GM23338 (cell line): ENCODE results near the gene BAIAP2. TPM values are rescaled to one million over a fixed set of nuclear protein-coding genes. Genes with fewer than 3 reads are reported as not detected.
A peak's percentile ranks its signal among the peaks of the same experiment; 100 is the strongest.

ENCODE experiments used
- ATAC-seq: fragments of 200-7000 bp; cut with Tn5 transposase; 3 replicates; pipeline ENCODE4 v1.9.1; 2020
- DNase-seq: peaks from one replicate; pipeline ENCODE4 v3.0.0-alpha.2; 2015; ENCODE audit warnings: low spot score
- H2AFZ ChIP-seq: fragments of 200-600 bp; sonication (generic); 2 replicates; pipeline ENCODE4 v1.8.0; 2016; ENCODE audit warnings: antibody characterized with exemption, mild to moderate bottlenecking, moderate library complexity
- H3F3A ChIP-seq: fragments of 200-600 bp; sonication (generic); replicated peaks from 2 replicates; pipeline ENCODE4 v1.8.0; 2017; ENCODE audit warnings: antibody characterized with exemption, mixed run types, low read depth
- H3K27ac ChIP-seq: fragments of 200-600 bp; sonication (generic); 2 replicates; pipeline ENCODE4 v1.6.1; 2016; ENCODE audit warnings: low read depth
- H3K27me3 ChIP-seq: fragments of 200-600 bp; sonication (generic); 2 replicates; pipeline ENCODE4 v1.8.0; 2016; ENCODE audit warnings: mild to moderate bottlenecking, mixed run types, moderate library complexity; ENCODE audit not compliant: insufficient read depth
- H3K36me3 ChIP-seq: fragments of 200-600 bp; sonication (generic); 2 replicates; pipeline ENCODE4 v1.8.0; 2016; ENCODE audit warnings: mild to moderate bottlenecking; ENCODE audit not compliant: insufficient read depth
- H3K4me1 ChIP-seq: fragments of 200-600 bp; sonication (generic); 2 replicates; pipeline ENCODE4 v1.8.0; 2016; ENCODE audit warnings: mild to moderate bottlenecking, moderate library complexity; ENCODE audit not compliant: insufficient read depth
- H3K4me2 ChIP-seq: fragments of 200-600 bp; sonication (generic); 2 replicates; pipeline ENCODE4 v1.7.1; 2017; ENCODE audit warnings: mixed run types
- H3K4me3 ChIP-seq: fragments of 200-600 bp; sonication (generic); 2 replicates; pipeline ENCODE4 v1.6.1; 2016; ENCODE audit warnings: mixed run types
- H3K79me2 ChIP-seq: fragments of 200-600 bp; sonication (generic); replicated peaks from 2 replicates; pipeline ENCODE4 v1.8.0; 2017; ENCODE audit warnings: mild to moderate bottlenecking; ENCODE audit not compliant: insufficient read depth
- H3K9me2 ChIP-seq: fragments of 200-600 bp; sonication (generic); 2 replicates; pipeline ENCODE4 v1.8.0; 2017; ENCODE audit not compliant: insufficient read depth
- H4K20me1 ChIP-seq: fragments of 200-600 bp; sonication (generic); replicated peaks from 2 replicates; pipeline ENCODE4 v1.8.0; 2017; ENCODE audit warnings: mild to moderate bottlenecking; ENCODE audit not compliant: insufficient read depth
- H3K27ac Mint-ChIP-seq: 2 replicates; pipeline ENCODE4 v1.8.0; 2020; ENCODE audit warnings: inconsistent platforms, mild to moderate bottlenecking, moderate library complexity, mixed read lengths
- H3K27me3 Mint-ChIP-seq: 3 replicates; pipeline ENCODE4 v1.8.0; 2022; ENCODE audit warnings: low read depth, mild to moderate bottlenecking, moderate library complexity, mixed read lengths, inconsistent platforms; ENCODE audit not compliant: insufficient read depth, poor library complexity
- H3K36me3 Mint-ChIP-seq: 3 replicates; pipeline ENCODE4 v1.8.0; 2021; ENCODE audit warnings: low read depth, mild to moderate bottlenecking, inconsistent platforms, moderate library complexity, mixed read lengths
- H3K4me1 Mint-ChIP-seq: 3 replicates; pipeline ENCODE4 v1.8.0; 2020; ENCODE audit warnings: mild to moderate bottlenecking, inconsistent platforms, mixed read lengths
- H3K4me3 Mint-ChIP-seq: 3 replicates; pipeline ENCODE4 v1.8.0; 2021; ENCODE audit warnings: moderate library complexity, mild to moderate bottlenecking, inconsistent platforms, mixed read lengths
- H3K9me3 Mint-ChIP-seq: 3 replicates; pipeline ENCODE4 v1.8.0; 2020; ENCODE audit warnings: moderate library complexity, mild to moderate bottlenecking, inconsistent platforms, mixed read lengths
- CREB1 ChIP-seq: fragments of 250-450 bp; sonication (Bioruptor Pico); IDR thresholded peaks from 2 replicates; pipeline ENCODE4 v1.5.0; 2020; ENCODE audit warnings: low read depth, mild to moderate bottlenecking, moderate library complexity
- ETS1 ChIP-seq: IDR thresholded peaks from 2 replicates; pipeline ENCODE4 v1.6.1; 2016; ENCODE audit warnings: antibody characterized with exemption
- EZH2 ChIP-seq: fragments of 200-600 bp; sonication (generic); IDR thresholded peaks from one replicate; pipeline ENCODE4 v1.8.0; 2017; ENCODE audit warnings: antibody characterized with exemption, mild to moderate bottlenecking, low read depth; ENCODE audit not compliant: unreplicated experiment
- NANOG ChIP-seq: IDR thresholded peaks from 2 replicates; pipeline ENCODE4 v1.6.1; 2016; ENCODE audit warnings: antibody characterized with exemption, borderline replicate concordance
- STAT1 ChIP-seq: IDR thresholded peaks from one replicate; pipeline ENCODE4 v1.6.1; 2016; ENCODE audit warnings: antibody characterized with exemption; ENCODE audit not compliant: unreplicated experiment
- ZNF331 ChIP-seq: fragments of 250-450 bp; sonication (Bioruptor Pico); IDR thresholded peaks from 2 replicates; pipeline ENCODE4 v1.5.0; 2020; ENCODE audit warnings: low read depth, mild to moderate bottlenecking, moderate library complexity
- ZNF462 ChIP-seq: fragments of 250-450 bp; sonication (Bioruptor Pico); IDR thresholded peaks from 2 replicates; pipeline ENCODE4 v1.5.0; 2020; ENCODE audit warnings: mild to moderate bottlenecking, moderate library complexity
- polyA plus RNA-seq: library from polyadenylated mRNA; unstranded; fragments of >200 nt; fragmentation: Nextera tagmentation; extraction: Ambion mirVana; gene quantifications from 2 replicates; pipeline ENCODE4 v1.2.1, GENCODE V29; 2016
- total RNA-seq: library from RNA; depleted of rRNA; stranded (reverse); fragments of >200 nt; shearing (Covaris generic); gene quantifications from 2 replicates; pipeline ENCODE4 v1.2.3, GENCODE V29; 2014
- TF ChIP-seq, protein P1 (sequence below), 2 experiments: fragments of 200-600 bp in 1 of 2; sonication (generic) in 1 of 2; conservative IDR thresholded peaks; 2 replicates each; pipeline versions ENCODE4 v1.5.1 to v1.6.1; 2016 to 2017; ENCODE audit warnings: antibody characterized with exemption in 2 of 2, low read depth in 2 of 2, mild to moderate bottlenecking in 2 of 2, moderate library complexity in 1 of 2

Gene BAIAP2
- total and polyA plus RNA-seq, 2 experiments from 2014 or later = 21.7 to 22.7 TPM

DNA sequence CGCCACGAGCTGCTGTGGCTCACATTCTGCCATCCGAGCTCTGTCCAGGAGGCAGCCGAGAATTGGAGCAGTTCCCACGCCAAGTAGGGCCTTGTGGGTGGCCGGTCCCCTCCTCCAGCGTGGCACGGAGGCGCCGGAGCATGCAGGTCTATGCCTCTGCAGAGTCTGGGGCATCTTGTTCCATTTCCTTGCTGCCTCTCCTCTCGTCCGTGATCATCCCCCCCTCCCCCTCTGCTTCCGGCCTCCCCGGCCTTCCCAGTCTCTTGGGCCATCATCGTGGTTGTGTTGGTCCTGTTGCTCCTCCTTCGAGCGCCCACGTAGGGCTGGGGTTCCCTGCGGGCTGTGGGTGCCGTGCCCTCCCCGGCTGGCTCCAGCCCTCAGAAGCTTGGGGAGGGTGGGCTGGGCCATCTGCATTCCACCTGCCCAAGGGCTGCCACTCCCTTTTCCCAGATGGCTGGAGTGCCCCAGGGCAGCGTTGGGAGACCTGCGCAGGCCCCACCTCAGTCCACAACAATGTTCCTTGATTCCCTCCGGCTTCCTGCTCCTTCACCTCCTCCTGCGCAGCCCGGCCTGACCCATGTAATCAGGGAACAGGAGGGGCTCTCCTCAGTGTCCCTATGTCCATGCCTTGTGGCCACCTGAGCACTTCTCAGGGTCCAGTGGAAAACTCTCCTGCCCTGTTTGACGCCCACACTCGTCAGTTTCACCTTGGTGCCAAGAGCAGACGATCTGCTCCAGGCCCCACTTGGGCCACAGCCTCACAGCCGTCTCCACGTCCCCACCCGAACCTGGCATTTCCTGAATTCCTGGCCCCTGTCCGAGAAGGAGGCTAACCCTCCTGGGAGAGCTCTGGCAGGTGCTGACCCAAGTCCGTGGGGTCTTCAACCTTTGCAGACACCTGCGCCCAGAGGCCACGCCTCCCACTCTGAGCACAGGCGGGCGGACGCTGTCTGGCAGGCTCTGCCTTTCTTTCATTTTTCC, 37.1 kb downstream of the BAIAP2 start:
- no peak overlapping the region for H3K4me3 Mint-ChIP-seq
- peak overlapping the region; percentile 59; the same call in 1 of the 2 replicates for H3K27ac Mint-ChIP-seq
- ATAC-seq (no peak), DNase-seq (no peak)
- TF ChIP-seq CREB1 (no peak), ETS1 (no peak), ZNF331 (CRISPR knock-in tag) (no peak)
- Histone ChIP-seq H3K79me2 (no peaks in the 10 kb centered on the region), H3K36me3 (no peaks in the 10 kb centered on the region), H3K27me3 (no peaks in the 10 kb centered on the region), H3K4me2 (no peak overlapping the region), H3K9me2 (no peaks in the 10 kb centered on the region), H3K4me3 (no peak overlapping the region), H2AFZ (no peak overlapping the region), H4K20me1 (no peaks in the 10 kb centered on the region), H3F3A (no peaks in the 10 kb centered on the region), H3K27ac (no peak overlapping the region), H3K4me1 (no peaks in the 10 kb centered on the region)
- peaks cover 10% of the 10 kb centered on the region for H3K27me3 Mint-ChIP-seq
- H3K4me1 Mint-ChIP-seq = peaks cover 15% of the 10 kb centered on the region
- H3K36me3 Mint-ChIP-seq = no peaks in the 10 kb centered on the region
- no peaks in the 10 kb centered on the region for H3K9me3 Mint-ChIP-seq

DNA sequence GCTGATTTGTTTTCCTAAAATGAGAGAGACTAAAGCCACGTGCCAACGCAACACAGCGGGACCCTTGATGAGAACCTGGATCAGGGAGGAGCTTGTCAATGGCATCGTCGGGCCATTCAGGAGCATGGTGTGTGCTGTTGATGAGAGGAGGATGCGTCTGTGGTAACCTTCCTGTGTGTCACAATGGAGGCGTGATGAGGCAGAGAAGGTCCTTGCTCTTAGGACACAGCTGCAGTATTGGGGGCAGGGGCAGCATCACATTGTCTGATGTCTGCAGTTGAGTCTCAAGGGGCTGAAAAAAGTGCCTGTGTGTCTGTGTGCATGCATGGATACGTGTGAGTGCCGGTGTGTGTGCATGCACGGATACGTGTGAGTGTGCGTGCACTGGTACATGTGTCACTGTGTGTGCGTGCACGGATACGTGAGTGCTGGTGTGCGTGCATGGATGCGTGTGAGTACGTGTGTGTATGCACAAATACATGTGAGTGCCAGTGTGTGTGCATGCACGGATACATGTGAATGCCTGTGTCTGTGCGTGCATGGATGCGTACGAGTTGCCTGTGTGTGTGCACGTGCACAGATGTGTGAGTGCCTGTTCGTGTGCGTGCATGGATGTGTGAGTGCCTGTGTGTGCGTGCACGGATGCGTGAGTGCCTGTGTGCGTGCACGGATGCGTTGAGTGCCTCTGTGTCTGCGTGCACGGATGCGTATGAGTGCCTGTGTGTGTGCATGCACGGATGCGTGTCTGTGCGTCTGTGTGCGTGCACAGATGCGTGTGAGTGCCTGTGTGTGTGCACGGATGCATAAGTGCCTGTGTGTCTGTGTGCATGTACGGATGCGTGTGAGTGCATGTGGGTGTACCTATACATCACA, 39.3 kb downstream of the BAIAP2 start:
- H3K27ac Mint-ChIP-seq = no peak overlapping the region; the same call in 1 of the 2 replicates
- Histone ChIP-seq H3K9me2 (no peaks in the 10 kb centered on the region), H3K4me3 (no peak overlapping the region), H3K4me2 (no peak overlapping the region), H3F3A (no peaks in the 10 kb centered on the region), H2AFZ (no peak overlapping the region), H3K36me3 (no peaks in the 10 kb centered on the region), H3K27me3 (no peaks in the 10 kb centered on the region), H4K20me1 (no peaks in the 10 kb centered on the region), H3K79me2 (no peaks in the 10 kb centered on the region), H3K27ac (no peak overlapping the region), H3K4me1 (no peaks in the 10 kb centered on the region)
- peaks cover 15% of the 10 kb centered on the region for H3K4me1 Mint-ChIP-seq
- DNase-seq (no peak), ATAC-seq (no peak)
- no peaks in the 10 kb centered on the region for H3K9me3 Mint-ChIP-seq
- H3K36me3 Mint-ChIP-seq = no peaks in the 10 kb centered on the region
- H3K27me3 Mint-ChIP-seq = peaks cover 14% of the 10 kb centered on the region
- H3K4me3 Mint-ChIP-seq = no peak overlapping the region
- TF ChIP-seq, protein P1, sequence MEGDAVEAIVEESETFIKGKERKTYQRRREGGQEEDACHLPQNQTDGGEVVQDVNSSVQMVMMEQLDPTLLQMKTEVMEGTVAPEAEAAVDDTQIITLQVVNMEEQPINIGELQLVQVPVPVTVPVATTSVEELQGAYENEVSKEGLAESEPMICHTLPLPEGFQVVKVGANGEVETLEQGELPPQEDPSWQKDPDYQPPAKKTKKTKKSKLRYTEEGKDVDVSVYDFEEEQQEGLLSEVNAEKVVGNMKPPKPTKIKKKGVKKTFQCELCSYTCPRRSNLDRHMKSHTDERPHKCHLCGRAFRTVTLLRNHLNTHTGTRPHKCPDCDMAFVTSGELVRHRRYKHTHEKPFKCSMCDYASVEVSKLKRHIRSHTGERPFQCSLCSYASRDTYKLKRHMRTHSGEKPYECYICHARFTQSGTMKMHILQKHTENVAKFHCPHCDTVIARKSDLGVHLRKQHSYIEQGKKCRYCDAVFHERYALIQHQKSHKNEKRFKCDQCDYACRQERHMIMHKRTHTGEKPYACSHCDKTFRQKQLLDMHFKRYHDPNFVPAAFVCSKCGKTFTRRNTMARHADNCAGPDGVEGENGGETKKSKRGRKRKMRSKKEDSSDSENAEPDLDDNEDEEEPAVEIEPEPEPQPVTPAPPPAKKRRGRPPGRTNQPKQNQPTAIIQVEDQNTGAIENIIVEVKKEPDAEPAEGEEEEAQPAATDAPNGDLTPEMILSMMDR (conservative IDR thresholded peaks at IDR 0.05; ENCODE audit: low read depth in 2 of 2) = no peak
- TF ChIP-seq NANOG = no peak
- no peak for TF ChIP-seq ZNF462 (CRISPR knock-in tag)
- no peak for TF ChIP-seq ETS1
- no peak for TF ChIP-seq EZH2
- no peak for TF ChIP-seq STAT1
